HL-60 (cell line): Measurements from ENCODE around the gene ACP7.

Experiments
- DNase-seq, 2 experiments: peaks; one replicate each; pipeline ENCODE4 v3.0.0-alpha.2; 2010 to 2020; ENCODE audit warnings: low read depth in 1 of 2, low spot score in 1 of 2
- H3K27ac ChIP-seq: fragments of 250-450 bp; sonication (Bioruptor Pico); replicated peaks from 2 replicates; pipeline ENCODE4 v1.5.1; 2020; ENCODE audit warnings: mild to moderate bottlenecking, moderate library complexity
- H3K27me3 ChIP-seq: fragments of 250-450 bp; sonication (Bioruptor Pico); 2 replicates; pipeline ENCODE4 v1.5.1; 2021; ENCODE audit warnings: mild to moderate bottlenecking, moderate library complexity; ENCODE audit not compliant: insufficient read depth, poor library complexity, severe bottlenecking
- H3K4me3 ChIP-seq: replicated peaks from 2 replicates; pipeline ENCODE4 v1.5.1; 2011; ENCODE audit warnings: mild to moderate bottlenecking, control low read depth, low read length; ENCODE audit not compliant: insufficient read depth
- GABPA ChIP-seq: IDR thresholded peaks from 2 replicates; pipeline ENCODE4 v1.6.1; 2012; ENCODE audit warnings: low read depth
- POLR2AphosphoS5 ChIP-seq: IDR thresholded peaks from 2 replicates; pipeline ENCODE4 v1.6.1; 2012; ENCODE audit warnings: low read depth
- SPI1 ChIP-seq: IDR thresholded peaks from 2 replicates; pipeline ENCODE4 v1.6.1; 2012; ENCODE audit warnings: low read depth, mild to moderate bottlenecking, borderline replicate concordance
- TF ChIP-seq, protein P1 (sequence below): IDR thresholded peaks from one replicate; pipeline ENCODE4 v1.5.1; 2011; ENCODE audit warnings: low read length, control low read depth, inconsistent platforms; ENCODE audit not compliant: insufficient read depth
- TF ChIP-seq, protein P2 (sequence below): IDR thresholded peaks from 2 replicates; pipeline ENCODE4 v1.6.1; 2012; ENCODE audit warnings: low read depth; ENCODE audit not compliant: insufficient replicate concordance

ACP7 gene

DNA sequence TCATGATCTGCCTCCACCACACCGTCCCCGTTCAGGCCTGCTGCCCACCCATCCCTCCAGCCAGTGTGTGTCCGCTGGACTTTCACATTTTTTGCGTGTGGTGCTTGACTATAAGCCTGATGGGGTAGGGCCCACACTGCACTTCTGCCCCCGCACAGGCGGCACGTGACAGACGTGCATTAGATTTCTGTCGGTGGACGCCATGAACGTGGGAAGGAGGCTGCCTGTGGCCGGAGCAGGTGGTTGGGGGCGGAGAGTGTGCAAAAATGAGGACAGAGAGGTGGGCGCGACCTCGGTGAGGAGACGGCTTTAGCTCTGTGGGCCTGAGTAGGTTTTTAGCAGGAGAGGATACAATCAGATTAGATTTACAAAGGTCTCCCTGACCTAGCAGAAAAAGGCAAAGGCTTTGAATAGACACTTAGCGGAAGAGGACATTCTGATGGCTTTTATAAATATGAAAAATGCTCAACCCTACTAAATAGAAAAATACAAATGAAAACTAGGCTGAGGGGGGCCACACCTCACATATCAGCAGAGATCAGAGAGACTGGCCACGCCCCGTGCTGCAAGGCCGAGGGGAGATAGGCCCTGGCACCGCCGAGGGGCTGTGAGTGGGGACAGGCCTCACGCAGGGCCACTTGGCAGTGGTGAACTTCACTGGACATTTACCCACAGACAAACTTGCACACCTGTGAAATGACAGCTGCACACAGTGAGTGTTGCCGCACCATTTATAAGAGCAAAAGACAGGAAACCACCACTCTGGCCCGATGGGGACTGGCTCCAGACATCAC lies 66.8 kb downstream of the ACP7 start:
- no peaks in the 10 kb centered on the region for H3K27me3 ChIP-seq
- H3K27ac ChIP-seq: no peak overlapping the region
- TF ChIP-seq POLR2AphosphoS5 (no peak), SPI1 (no peak), GABPA (no peak)
- TF ChIP-seq, protein P1, sequence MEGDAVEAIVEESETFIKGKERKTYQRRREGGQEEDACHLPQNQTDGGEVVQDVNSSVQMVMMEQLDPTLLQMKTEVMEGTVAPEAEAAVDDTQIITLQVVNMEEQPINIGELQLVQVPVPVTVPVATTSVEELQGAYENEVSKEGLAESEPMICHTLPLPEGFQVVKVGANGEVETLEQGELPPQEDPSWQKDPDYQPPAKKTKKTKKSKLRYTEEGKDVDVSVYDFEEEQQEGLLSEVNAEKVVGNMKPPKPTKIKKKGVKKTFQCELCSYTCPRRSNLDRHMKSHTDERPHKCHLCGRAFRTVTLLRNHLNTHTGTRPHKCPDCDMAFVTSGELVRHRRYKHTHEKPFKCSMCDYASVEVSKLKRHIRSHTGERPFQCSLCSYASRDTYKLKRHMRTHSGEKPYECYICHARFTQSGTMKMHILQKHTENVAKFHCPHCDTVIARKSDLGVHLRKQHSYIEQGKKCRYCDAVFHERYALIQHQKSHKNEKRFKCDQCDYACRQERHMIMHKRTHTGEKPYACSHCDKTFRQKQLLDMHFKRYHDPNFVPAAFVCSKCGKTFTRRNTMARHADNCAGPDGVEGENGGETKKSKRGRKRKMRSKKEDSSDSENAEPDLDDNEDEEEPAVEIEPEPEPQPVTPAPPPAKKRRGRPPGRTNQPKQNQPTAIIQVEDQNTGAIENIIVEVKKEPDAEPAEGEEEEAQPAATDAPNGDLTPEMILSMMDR: no peak
- no peak for DNase-seq
- no peak overlapping the region for H3K4me3 ChIP-seq

DNA sequence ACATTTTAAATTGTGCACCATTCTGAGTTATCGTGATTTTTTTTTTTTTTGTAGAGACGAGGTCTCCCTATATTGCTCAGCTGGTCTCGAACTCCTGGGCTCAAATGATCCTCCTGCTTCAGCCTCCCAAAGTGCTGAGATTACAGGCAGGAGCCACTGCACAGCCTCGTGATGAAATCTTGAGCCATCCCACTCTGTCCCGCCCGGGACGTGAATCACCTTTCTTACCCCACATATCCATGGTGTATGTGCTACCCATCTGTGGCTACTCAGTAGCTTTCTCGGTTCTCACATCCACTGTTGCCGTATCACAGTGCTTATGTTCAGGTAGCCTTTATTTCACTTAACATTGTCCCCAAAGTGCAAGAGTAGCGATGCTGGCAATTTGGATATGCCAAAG lies 67.9 kb downstream of the ACP7 start:
- H3K4me3 ChIP-seq: no peak overlapping the region
- no peaks in the 10 kb centered on the region for H3K27me3 ChIP-seq
- H3K27ac ChIP-seq: no peak overlapping the region
- no peak for TF ChIP-seq POLR2AphosphoS5
- TF ChIP-seq SPI1: no peak
- TF ChIP-seq, protein P2, sequence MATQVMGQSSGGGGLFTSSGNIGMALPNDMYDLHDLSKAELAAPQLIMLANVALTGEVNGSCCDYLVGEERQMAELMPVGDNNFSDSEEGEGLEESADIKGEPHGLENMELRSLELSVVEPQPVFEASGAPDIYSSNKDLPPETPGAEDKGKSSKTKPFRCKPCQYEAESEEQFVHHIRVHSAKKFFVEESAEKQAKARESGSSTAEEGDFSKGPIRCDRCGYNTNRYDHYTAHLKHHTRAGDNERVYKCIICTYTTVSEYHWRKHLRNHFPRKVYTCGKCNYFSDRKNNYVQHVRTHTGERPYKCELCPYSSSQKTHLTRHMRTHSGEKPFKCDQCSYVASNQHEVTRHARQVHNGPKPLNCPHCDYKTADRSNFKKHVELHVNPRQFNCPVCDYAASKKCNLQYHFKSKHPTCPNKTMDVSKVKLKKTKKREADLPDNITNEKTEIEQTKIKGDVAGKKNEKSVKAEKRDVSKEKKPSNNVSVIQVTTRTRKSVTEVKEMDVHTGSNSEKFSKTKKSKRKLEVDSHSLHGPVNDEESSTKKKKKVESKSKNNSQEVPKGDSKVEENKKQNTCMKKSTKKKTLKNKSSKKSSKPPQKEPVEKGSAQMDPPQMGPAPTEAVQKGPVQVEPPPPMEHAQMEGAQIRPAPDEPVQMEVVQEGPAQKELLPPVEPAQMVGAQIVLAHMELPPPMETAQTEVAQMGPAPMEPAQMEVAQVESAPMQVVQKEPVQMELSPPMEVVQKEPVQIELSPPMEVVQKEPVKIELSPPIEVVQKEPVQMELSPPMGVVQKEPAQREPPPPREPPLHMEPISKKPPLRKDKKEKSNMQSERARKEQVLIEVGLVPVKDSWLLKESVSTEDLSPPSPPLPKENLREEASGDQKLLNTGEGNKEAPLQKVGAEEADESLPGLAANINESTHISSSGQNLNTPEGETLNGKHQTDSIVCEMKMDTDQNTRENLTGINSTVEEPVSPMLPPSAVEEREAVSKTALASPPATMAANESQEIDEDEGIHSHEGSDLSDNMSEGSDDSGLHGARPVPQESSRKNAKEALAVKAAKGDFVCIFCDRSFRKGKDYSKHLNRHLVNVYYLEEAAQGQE: no peak
- TF ChIP-seq, protein P1: no peak
- no peak for TF ChIP-seq GABPA
- DNase-seq: no peak

DNA sequence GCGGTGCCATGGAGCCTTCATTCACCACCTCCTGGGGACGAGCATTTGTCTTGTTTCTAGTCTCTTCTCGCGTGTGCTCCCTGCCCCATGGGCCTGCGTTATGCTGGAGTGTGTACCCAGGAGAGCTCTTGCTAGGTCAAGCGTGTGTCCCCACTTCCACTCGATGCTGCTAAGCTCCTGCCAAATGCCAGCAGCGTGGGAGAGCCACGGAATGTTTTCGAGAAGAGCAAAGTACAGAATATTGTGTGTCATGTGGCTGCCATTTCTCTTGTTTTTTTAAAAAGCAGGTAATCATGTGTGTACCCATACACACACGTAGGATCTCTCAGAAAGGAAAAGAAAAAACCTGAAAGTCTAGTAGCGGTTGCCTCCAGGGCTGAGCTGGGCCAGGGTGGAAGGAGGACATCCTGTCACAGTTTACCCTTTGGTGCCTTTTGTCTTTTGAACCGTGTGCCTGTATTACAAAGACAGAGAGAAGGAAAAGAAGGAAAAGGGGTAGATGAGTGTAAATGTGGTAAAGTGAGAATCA lies 70.0 kb downstream of the ACP7 start:
- TF ChIP-seq, protein P1: no peak
- TF ChIP-seq GABPA: no peak
- TF ChIP-seq SPI1: no peak
- TF ChIP-seq, protein P2: no peak
- TF ChIP-seq POLR2AphosphoS5: no peak
- DNase-seq: no peak
- H3K4me3 ChIP-seq: no peak overlapping the region
- no peaks in the 10 kb centered on the region for H3K27me3 ChIP-seq
- no peak overlapping the region for H3K27ac ChIP-seq
